BJ (cell line): ENCODE results near the gene STK32B. TPM values are rescaled to one million over a fixed set of nuclear protein-coding genes. Genes with fewer than 3 reads are reported as not detected.

Experiments
- CTCF ChIA-PET: fragments of 350-600 bp; formaldehyde crosslinking; extraction: SDS; loops from one replicate; lab custom pipeline; 2021; ENCODE audit warnings: antibody characterized with exemption, inconsistent platforms; lab: Yijun Ruan, JAX
- POLR2A ChIA-PET: fragments of 300-600 bp; sonication (Branson Sonifier 250); formaldehyde crosslinking; extraction: SDS; loops from one replicate; lab custom pipeline; 2021; ENCODE audit warnings: antibody characterized with exemption; lab: Charles Lee
- DNase-seq: peaks from one replicate; pipeline ENCODE4 v3.0.0-alpha.2; 2011; ENCODE audit warnings: low read depth
- H3K27me3 ChIP-seq: 2 replicates; pipeline ENCODE4 v1.6.0; 2011; ENCODE audit warnings: low read length; ENCODE audit not compliant: control insufficient read depth, insufficient read depth
- H3K36me3 ChIP-seq: 2 replicates; pipeline ENCODE4 v1.5.1; 2011; ENCODE audit warnings: low read length; ENCODE audit not compliant: control insufficient read depth, insufficient read depth
- H3K4me3 ChIP-seq: 2 replicates; pipeline ENCODE4 v1.5.1; 2011; ENCODE audit warnings: low read depth, mild to moderate bottlenecking, control low read depth, low read length
- CTCF ChIP-seq: IDR thresholded peaks from 2 replicates; pipeline ENCODE4 v1.5.1; 2011; ENCODE audit warnings: low read depth, mild to moderate bottlenecking, control low read depth, inconsistent platforms, low read length, moderate library complexity; ENCODE audit not compliant: insufficient read depth
- polyA plus RNA-seq: library from polyadenylated mRNA; depleted of rRNA; stranded (reverse); fragments of >200 nt; gene quantifications from 2 replicates; pipeline ENCODE4 v1.2.3, GENCODE V29; 2011

STK32B gene
- polyA plus RNA-seq, 1 experiment = 11.2 TPM

DNA sequence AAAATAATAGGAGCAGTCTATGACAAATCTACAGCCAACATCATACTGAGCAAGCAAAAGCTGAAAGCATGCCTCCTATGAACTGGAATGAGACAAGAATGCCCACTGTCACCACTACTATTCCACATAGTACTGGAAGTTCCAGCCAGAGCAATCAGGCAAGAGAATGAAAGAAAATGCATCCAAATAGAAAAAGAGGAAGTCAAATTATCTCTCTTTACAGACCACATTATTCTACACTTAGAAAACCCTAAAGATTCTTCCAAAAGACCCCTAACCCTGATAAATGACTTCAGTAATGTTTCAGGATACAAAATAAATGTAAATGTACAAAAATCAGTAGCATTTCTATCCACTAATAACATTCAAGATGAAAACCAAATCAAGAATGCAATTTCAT lies 249.0 kb downstream of the STK32B start:
- Histone ChIP-seq H3K4me3 (no peak overlapping the region), H3K27me3 (no peaks in the 10 kb centered on the region), H3K36me3 (no peaks in the 10 kb centered on the region)
- no peak for DNase-seq
- no peak for TF ChIP-seq CTCF
- ChIA-PET CTCF (no interaction called here), POLR2A (no interaction called here)

GRCh38 chr4:5307928-5308327 lies 256.6 kb downstream of the STK32B start:
- Histone ChIP-seq H3K27me3 (no peaks in the 10 kb centered on the region), H3K36me3 (no peaks in the 10 kb centered on the region), H3K4me3 (no peak overlapping the region)
- no peak for TF ChIP-seq CTCF
- ChIA-PET POLR2A (no interaction called here), CTCF (interaction anchor here (1.2 kb wide), 1 partner anchor 14 kb away, joined by 4 read pairs; no protein-coding TSS in a partner anchor)
- no peak for DNase-seq

- no peak for TF ChIP-seq CTCF
- H3K36me3 ChIP-seq = no peaks in the 10 kb centered on the region
- no peak for DNase-seq
- H3K4me3 ChIP-seq = no peak overlapping the region
- POLR2A ChIA-PET = no interaction called here
- no peaks in the 10 kb centered on the region for H3K27me3 ChIP-seq
- CTCF ChIA-PET = interaction anchor here (1.1 kb wide), 1 partner anchor 14 kb away, joined by 4 read pairs; no protein-coding TSS in a partner anchor
Observed at GRCh38 chr4:5322321-5322720, 271.0 kb downstream of the STK32B start.

DNA sequence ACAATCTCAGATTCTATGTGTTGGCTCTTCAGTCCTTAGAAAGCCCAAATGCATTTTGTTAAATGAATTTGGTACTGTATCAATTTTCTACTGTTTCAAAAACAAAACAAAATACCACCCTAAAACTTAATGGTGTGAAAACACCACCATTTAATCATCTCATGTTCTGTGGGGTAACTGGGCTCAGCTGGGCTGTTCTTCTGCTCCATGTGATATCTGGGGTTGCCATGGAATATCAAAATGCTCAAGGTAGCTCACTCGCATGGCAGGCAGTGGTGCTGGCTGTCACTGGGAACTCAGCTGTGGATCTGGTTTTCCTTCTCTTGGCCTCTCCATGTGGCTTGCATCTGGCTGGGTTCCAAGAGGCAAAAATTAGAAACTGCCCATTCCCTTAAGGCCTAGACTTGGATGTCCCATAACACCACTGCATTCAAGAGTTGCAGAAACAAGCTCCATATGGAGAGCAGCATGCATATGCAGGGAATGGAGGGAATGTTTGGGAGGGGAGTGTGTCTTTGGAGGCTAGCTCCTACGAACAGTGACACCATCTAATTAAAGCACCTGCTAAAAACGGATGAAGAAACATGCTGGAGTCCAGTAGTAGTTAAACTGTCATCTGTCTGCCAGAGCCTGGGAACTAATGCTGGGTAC lies 279.2 kb downstream of the STK32B start:
- POLR2A ChIA-PET = no interaction called here
- Histone ChIP-seq H3K4me3 (no peak overlapping the region), H3K27me3 (no peaks in the 10 kb centered on the region), H3K36me3 (no peaks in the 10 kb centered on the region)
- CTCF ChIA-PET = no interaction called here
- no peak for TF ChIP-seq CTCF
- DNase-seq = no peak

GRCh38 chr4:5337731-5338130 lies 286.5 kb downstream of the STK32B start:
- no peak for DNase-seq
- Histone ChIP-seq H3K4me3 (no peak overlapping the region), H3K36me3 (no peaks in the 10 kb centered on the region), H3K27me3 (no peaks in the 10 kb centered on the region)
- ChIA-PET CTCF (no interaction called here), POLR2A (no interaction called here)
- TF ChIP-seq CTCF = no peak
